WI38 (cell line): ENCODE data around the gene MRC2.

Experiments used
- H3K4me3 ChIP-seq: 2 replicates; pipeline ENCODE4 v1.5.1; 2011; ENCODE audit warnings: low read depth, mild to moderate bottlenecking, control low read depth, low read length
- TF ChIP-seq, protein P1 (sequence below): IDR thresholded peaks from 2 replicates; pipeline ENCODE4 v1.5.1; 2012; ENCODE audit warnings: low read depth, mild to moderate bottlenecking, control low read depth, low read length

MRC2 gene, protein sequence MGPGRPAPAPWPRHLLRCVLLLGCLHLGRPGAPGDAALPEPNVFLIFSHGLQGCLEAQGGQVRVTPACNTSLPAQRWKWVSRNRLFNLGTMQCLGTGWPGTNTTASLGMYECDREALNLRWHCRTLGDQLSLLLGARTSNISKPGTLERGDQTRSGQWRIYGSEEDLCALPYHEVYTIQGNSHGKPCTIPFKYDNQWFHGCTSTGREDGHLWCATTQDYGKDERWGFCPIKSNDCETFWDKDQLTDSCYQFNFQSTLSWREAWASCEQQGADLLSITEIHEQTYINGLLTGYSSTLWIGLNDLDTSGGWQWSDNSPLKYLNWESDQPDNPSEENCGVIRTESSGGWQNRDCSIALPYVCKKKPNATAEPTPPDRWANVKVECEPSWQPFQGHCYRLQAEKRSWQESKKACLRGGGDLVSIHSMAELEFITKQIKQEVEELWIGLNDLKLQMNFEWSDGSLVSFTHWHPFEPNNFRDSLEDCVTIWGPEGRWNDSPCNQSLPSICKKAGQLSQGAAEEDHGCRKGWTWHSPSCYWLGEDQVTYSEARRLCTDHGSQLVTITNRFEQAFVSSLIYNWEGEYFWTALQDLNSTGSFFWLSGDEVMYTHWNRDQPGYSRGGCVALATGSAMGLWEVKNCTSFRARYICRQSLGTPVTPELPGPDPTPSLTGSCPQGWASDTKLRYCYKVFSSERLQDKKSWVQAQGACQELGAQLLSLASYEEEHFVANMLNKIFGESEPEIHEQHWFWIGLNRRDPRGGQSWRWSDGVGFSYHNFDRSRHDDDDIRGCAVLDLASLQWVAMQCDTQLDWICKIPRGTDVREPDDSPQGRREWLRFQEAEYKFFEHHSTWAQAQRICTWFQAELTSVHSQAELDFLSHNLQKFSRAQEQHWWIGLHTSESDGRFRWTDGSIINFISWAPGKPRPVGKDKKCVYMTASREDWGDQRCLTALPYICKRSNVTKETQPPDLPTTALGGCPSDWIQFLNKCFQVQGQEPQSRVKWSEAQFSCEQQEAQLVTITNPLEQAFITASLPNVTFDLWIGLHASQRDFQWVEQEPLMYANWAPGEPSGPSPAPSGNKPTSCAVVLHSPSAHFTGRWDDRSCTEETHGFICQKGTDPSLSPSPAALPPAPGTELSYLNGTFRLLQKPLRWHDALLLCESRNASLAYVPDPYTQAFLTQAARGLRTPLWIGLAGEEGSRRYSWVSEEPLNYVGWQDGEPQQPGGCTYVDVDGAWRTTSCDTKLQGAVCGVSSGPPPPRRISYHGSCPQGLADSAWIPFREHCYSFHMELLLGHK (N-terminal part only)

DNA sequence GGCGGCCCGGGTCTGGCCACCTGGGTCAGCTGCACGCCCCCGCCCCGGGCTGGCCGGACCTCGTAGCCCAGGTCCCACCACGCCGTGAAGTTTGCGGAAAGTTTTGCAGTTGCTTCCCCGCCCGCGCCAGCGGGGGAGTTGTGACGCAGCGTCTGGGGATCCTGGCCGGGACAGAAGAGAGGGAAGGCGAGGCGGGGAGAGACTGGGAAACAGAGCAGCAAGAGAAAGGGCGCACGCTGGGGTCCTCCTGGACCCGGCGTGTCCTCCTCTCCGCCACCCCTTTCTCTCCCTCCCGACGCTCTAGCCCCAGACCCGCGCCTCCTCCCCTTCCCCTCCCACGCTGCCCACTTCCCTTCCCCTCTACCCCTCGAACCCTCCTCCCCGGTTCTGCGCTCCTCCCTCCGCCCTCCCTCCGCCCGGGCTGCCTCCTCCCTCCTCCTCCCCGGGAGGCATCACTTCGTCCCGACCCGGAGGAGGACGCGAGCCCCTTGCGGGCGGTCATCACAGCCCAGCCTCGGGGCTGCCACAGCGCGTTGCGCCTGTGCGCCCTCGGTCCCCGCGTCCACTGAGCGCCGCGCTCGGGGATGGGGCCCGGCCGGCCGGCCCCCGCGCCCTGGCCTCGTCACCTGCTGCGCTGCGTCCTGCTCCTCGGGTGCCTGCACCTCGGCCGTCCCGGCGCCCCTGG is at the start of gene MRC2:
MRC2 (plus strand) TSS at position 452 of the 685 bp plus-strand sequence; CDS start at position 585, 133 bp downstream.
- H3K4me3 ChIP-seq, result peak within 1 kb of the TSS; percentile 77
- TF ChIP-seq, protein P1, sequence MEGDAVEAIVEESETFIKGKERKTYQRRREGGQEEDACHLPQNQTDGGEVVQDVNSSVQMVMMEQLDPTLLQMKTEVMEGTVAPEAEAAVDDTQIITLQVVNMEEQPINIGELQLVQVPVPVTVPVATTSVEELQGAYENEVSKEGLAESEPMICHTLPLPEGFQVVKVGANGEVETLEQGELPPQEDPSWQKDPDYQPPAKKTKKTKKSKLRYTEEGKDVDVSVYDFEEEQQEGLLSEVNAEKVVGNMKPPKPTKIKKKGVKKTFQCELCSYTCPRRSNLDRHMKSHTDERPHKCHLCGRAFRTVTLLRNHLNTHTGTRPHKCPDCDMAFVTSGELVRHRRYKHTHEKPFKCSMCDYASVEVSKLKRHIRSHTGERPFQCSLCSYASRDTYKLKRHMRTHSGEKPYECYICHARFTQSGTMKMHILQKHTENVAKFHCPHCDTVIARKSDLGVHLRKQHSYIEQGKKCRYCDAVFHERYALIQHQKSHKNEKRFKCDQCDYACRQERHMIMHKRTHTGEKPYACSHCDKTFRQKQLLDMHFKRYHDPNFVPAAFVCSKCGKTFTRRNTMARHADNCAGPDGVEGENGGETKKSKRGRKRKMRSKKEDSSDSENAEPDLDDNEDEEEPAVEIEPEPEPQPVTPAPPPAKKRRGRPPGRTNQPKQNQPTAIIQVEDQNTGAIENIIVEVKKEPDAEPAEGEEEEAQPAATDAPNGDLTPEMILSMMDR, result no peak

DNA sequence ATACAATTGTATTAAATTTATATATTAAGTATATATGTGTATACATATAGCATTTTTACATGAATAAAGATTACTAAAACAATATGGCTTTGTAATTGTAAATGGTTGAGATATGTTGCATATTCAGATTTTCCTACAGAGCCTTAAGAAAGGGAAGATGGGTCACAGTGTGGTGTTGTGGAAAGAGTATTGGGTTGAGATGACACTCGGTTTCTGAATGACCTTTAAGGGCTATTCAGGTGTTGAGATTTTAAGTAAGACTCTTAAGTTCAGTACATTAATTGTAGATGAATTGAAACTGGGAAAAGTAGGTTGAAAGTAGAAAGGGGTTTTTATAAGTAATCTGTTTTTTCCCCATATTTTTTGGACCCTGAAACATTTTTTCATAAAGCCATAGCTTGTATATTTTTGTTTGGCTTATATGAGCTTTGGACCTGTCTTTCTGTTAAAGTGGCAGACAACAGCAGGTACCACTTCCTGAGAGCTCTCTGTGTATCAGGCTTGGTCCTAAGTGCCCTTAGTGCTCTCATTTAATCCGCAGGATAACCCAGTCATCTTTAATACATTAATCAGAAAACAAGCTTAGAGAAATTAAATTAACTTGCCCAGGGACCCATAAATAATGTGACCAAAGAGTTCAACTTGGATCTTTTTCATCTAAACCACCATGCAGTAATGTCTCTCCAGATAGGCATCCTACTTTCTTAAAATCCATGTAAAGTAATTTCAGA is 48.5 kb upstream of the MRC2 start:
- TF ChIP-seq, protein P1, result no peak
- no peak overlapping the region for H3K4me3 ChIP-seq

DNA sequence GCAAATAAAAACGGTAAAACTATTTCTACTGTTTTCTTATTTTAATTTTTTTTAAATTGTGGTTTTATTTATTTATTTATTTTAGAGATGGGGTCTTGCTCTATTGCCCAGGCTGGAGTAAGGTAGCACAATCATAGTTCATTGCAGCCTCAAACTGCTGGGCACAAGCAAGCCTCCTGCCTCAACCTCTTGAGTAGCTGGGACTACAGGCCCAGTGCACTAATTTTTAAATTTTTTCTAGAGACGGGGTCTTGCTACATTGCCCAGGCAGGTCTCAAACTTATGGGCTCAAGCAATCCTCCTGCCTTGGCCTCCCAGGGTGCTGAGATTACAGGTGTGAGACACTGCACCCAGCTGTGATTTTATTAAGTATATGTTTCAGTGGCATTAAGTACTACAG is 46.5 kb upstream of the MRC2 start:
- TF ChIP-seq, protein P1, result no peak

DNA sequence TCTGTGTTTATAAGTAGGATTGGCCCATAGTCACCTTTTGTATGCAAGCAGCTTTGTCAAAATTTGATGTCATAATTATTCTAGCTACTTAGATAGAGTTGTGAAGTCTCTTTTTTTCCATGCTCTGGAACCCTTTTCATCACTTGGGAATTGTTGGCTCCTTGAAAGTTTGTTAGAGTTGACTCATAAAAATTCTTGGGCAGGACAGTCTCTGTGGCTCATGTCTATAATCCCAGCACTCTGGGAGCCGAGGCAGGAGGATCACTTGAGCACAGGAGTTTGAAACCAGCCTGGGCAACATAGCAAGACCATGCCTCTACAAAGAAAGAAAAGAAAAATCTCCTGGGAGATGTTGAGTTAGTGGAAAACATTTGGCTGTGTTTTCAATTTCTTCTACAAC is 45.7 kb upstream of the MRC2 start:
- TF ChIP-seq, protein P1, result no peak
- H3K4me3 ChIP-seq, result no peak overlapping the region

More for the DNA sequence above, 46.5 kb upstream of the MRC2 start:
- H3K4me3 ChIP-seq, result no peak overlapping the region

DNA sequence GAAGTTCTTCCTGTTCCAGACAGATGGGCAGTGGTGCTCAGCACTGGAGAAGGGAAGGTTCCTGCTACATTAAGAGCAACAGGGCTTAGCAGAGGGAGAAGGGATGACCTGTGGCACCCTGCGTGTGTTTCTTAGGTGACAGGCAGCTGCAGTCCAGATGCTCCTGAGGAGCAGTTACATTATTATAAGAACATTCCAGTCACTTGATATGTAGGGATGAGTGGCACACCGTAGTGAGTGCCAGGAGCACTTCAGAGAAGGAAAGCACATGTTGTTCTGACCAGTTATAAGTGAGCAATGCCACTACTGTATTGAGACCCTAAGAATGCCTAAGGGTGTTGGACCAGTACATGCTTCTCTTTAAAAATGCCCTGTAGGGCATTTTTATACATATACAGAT is 39.9 kb upstream of the MRC2 start:
- TF ChIP-seq, protein P1, result no peak
- no peak overlapping the region for H3K4me3 ChIP-seq

DNA sequence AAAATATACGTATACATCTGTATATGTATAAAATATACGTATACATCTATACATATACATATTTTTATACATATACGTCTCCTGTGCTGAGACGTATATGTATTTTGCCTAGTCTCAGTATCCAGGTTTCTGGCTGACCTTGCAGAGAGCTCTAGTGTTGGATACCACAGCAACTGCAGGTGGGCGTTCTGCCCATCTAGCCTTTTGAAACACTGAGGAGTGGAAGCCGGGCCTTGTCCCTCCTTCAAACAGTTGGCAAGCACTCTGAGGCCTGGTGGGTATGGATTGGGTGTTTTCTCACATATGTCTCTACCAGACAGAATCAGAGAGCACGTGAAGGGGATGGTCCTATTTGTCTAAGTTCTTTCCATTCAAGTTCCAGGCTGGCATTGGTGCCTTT is 39.4 kb upstream of the MRC2 start:
- TF ChIP-seq, protein P1, result no peak
- no peak overlapping the region for H3K4me3 ChIP-seq
